GM12891 (cell line): Measurements from ENCODE around the gene ATXN1.

ENCODE experiments used
- DNase-seq: peaks from one replicate; pipeline ENCODE4 v3.0.0; 2011; ENCODE audit warnings: low spot score; ENCODE audit not compliant: insufficient read length
- FAIRE-seq: peaks from 2 replicates; lab custom pipeline; 2011; peaks lifted over from hg19 to GRCh38; lab: Jason Lieb, UNC
- PAX5 ChIP-seq: IDR thresholded peaks from 2 replicates; pipeline ENCODE4 v1.6.1; 2011; ENCODE audit warnings: low read length, moderate library complexity, mild to moderate bottlenecking; ENCODE audit not compliant: insufficient read depth, severe bottlenecking
- POLR2A ChIP-seq: IDR thresholded peaks from 2 replicates; pipeline ENCODE4 v1.6.1; 2011; ENCODE audit warnings: low read depth, low read length, control low read depth
- POLR2AphosphoS5 ChIP-seq: IDR thresholded peaks from 2 replicates; pipeline ENCODE4 v1.6.1; 2011; ENCODE audit warnings: low read depth, low read length, control low read depth
- POU2F2 ChIP-seq: IDR thresholded peaks from 2 replicates; pipeline ENCODE4 v1.6.1; 2011; ENCODE audit warnings: low read depth, mild to moderate bottlenecking, control low read depth, low read length, moderate library complexity
- SPI1 ChIP-seq: IDR thresholded peaks from 2 replicates; pipeline ENCODE4 v1.6.1; 2011; ENCODE audit warnings: low read depth, low read length, control low read depth
- TAF1 ChIP-seq: IDR thresholded peaks from 2 replicates; pipeline ENCODE4 v1.6.1; 2011; ENCODE audit warnings: low read depth, low read length, control low read depth

Gene ATXN1

GRCh38 chr6:16740097-16740496 lies 21.2 kb downstream of the ATXN1 start:
- FAIRE-seq (no peak), DNase-seq (no peak)
- no peak for TF ChIP-seq PAX5
- TF ChIP-seq SPI1: no peak
- TF ChIP-seq TAF1: no peak
- TF ChIP-seq POU2F2: no peak
- TF ChIP-seq POLR2A: no peak
- no peak for TF ChIP-seq POLR2AphosphoS5

DNA sequence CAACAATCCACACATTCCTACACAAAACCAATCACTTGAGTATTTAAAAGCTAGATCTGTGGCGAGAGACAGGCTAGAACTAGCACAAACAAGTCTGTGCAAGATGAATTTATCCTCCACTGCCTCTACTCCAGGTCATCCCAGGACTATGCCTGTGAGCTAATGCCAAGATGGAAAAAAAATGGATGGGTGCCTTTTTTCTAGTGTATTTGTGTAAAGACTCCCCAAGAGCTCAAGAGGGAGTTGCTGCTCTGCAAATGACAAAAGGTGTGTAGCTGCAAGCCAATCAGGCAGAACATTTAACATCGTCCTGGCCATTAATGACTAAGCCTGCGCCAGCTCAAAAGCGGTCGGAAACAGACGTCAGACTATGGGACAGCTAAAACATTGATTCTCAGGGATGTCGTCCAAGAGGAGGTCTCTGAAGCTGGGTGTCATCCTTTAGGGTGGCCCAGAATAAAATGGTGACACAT lies 21.9 kb downstream of the ATXN1 start:
- no peak for FAIRE-seq

DNA sequence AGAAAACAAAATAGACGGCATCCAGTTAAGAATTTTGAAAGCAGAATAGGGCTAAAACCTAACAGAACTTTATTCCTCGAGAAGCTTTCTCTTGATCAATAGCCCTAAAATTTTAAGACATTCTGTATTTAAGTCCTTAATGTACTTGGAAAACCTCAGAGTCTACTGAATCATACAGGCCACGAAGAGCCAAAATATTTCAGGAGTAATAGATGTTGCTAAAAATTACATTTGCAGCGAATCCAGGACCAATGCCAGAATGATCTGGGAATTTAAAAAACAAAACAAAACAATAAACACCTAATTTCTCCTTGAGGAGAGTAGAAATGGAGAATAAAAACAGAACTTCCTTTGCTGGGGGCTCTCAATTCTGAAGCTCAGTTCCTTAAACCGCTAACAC lies 23.3 kb downstream of the ATXN1 start:
- DNase-seq (no peak), FAIRE-seq (no peak)
- TF ChIP-seq TAF1 (no peak), POLR2A (no peak), SPI1 (no peak), POU2F2 (no peak), POLR2AphosphoS5 (no peak), PAX5 (no peak)

More for the DNA sequence above, 21.9 kb downstream of the ATXN1 start:
- TF ChIP-seq POU2F2 (no peak), SPI1 (no peak), POLR2A (no peak), POLR2AphosphoS5 (no peak), TAF1 (no peak), PAX5 (no peak)
- DNase-seq: no peak

DNA sequence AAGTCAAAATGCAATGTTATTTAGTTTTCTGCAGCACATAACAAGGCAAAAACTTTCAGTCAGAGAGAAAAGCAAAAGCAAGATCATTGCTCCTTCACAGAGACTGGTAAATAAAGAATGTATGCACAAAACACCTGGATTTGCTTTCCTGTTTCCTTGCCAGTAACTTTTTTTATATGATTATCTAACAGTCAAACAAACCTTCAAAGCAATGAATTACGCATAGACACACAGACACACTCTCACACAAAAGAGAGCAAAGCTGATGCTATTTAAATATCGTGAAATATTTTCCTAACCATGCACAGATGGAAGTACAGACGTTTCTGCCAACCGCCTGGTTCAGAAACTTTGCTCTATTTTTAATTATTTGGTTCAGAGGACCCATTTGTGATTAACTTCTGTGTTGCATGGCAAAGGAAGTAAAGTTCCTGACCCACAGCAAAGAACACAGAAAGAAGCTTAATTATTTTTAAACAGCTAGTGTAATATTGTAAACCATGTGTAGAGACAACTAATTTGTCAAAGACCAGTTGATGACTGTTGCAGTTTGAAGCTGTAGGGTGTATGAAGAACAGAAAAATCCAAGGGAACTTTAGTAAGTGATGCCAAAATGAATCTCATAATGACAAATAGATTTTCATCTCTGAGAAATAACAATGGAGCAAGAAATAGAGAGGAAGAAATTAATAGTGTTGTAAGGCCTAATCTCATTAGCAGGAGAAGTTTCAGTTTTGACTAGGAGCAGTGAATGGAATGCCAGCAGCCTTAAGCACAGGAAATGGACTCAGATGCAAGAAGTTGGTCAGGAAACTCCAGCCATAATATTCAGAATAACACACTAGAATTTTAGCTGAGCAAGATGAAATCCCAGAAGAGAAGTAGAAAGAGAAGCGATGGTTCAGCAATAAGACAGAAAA lies 24.1 kb downstream of the ATXN1 start:
- FAIRE-seq (peak; percentile 38), DNase-seq (no peak)
- TF ChIP-seq PAX5: no peak

DNA sequence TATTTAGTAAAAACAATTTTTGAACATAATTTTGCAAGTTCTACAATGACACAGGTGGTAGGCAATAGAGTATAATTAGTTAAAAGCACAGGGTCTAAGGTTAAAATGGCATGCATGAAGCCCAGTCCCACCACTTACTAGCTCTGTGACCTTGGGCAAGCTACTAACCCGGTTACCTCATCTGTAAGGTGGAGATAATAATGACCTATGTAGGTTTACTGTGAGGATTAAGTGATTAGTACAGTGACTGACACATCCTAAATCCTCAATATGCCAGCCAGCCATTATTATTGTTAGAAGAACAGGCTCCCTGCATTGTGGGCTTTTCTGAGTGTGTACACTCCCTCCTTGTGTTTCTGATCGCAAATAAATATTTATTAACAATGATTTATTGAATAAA lies 26.2 kb downstream of the ATXN1 start:
- no peak for TF ChIP-seq POLR2AphosphoS5
- no peak for TF ChIP-seq SPI1
- TF ChIP-seq POU2F2: no peak
- no peak for TF ChIP-seq PAX5
- no peak for TF ChIP-seq POLR2A
- no peak for TF ChIP-seq TAF1
- no peak for DNase-seq
- peak; percentile 45 for FAIRE-seq

DNA sequence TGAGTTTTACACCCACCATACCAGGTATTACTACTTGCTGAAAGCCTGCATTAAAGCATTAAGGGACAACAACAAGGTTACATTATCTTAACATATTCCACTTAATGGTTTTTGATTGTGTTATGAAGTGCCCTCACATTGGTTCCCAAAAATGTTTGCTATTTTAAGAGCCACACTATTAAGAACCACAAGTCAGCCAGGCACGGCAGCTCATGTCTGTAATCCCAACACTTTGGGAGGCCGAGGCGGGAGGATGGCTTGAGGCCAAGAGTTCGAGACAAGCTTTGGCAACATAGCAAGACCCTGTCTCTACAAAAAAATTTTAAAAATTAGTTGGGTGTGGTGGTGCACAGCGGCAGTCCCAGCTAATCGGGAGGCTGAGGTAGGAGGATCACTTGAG lies 28.2 kb downstream of the ATXN1 start:
- TF ChIP-seq SPI1 (no peak), PAX5 (no peak), TAF1 (no peak), POLR2A (no peak), POU2F2 (no peak), POLR2AphosphoS5 (no peak)
- FAIRE-seq (no peak), DNase-seq (no peak)

GRCh38 chr6:16731478-16732051 lies 29.7 kb downstream of the ATXN1 start:
- TF ChIP-seq POU2F2 (no peak), SPI1 (no peak), PAX5 (no peak), TAF1 (no peak), POLR2AphosphoS5 (no peak), POLR2A (no peak)
- FAIRE-seq: peak; percentile 77
- peak; percentile 27 for DNase-seq

- no peak for FAIRE-seq
- DNase-seq: no peak
- TF ChIP-seq POLR2AphosphoS5: no peak
- no peak for TF ChIP-seq SPI1
- no peak for TF ChIP-seq POLR2A
- TF ChIP-seq POU2F2: no peak
- no peak for TF ChIP-seq TAF1
- TF ChIP-seq PAX5: no peak
Measured at GRCh38 chr6:16730738-16731477, 30.4 kb downstream of the ATXN1 start.

DNA sequence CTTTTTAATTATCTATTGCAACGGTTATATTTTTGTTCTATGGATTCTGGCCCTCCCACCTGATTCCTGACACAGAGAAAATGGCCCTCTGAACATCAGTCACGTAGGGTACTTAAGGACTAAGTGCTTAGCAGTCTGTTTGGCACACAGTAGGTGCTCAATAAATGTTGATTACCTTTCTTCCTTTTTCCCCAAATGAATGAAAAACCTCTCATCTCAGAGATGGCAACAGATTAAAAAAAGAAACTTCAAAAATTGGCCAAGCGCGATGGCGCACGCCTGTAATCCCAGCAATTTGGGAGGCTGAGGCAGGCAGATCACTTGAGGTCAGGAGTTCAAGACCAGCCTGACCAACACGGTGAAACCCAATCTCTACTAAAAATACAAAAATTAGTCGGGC lies 31.5 kb downstream of the ATXN1 start:
- no peak for FAIRE-seq
- TF ChIP-seq TAF1 (no peak), POLR2A (no peak), POLR2AphosphoS5 (no peak), PAX5 (no peak), SPI1 (no peak), POU2F2 (no peak)
- no peak for DNase-seq
